HFFc6 (cell line): Measurements from ENCODE around the gene SCLT1. TPM values are rescaled to one million over a fixed set of nuclear protein-coding genes. Genes with fewer than 3 reads are reported as not detected.

Experiments used
- DNase-seq: peaks from one replicate; pipeline ENCODE4 v3.0.0-alpha.2; 2018
- H3K27ac Mint-ChIP-seq: 2 replicates; pipeline ENCODE4 v1.8.0; 2020; ENCODE audit warnings: mild to moderate bottlenecking, mixed read lengths
- H3K27me3 Mint-ChIP-seq: 2 replicates; pipeline ENCODE4 v1.8.0; 2021; ENCODE audit warnings: mild to moderate bottlenecking, moderate library complexity, mixed read lengths; ENCODE audit not compliant: insufficient read depth
- H3K36me3 Mint-ChIP-seq: 2 replicates; pipeline ENCODE4 v1.8.0; 2021; ENCODE audit warnings: low read depth, mixed read lengths
- H3K4me1 Mint-ChIP-seq: 2 replicates; pipeline ENCODE4 v1.8.0; 2020; ENCODE audit warnings: low read depth, mixed read lengths
- H3K4me3 Mint-ChIP-seq: 2 replicates; pipeline ENCODE4 v1.8.0; 2020; ENCODE audit warnings: mild to moderate bottlenecking, moderate library complexity, mixed read lengths
- H3K9me3 Mint-ChIP-seq: 2 replicates; pipeline ENCODE4 v1.8.0; 2020; ENCODE audit warnings: mild to moderate bottlenecking, mixed read lengths
- total RNA-seq, 6 experiments: library from RNA; stranded (reverse); fragmentation: NEBNext Ultra II Directional; extraction: Animal tissue kit (Norgen Biotek cat#: 25700); gene quantifications; 2 replicates in 1 of 6; 3 replicates in 5 of 6; pipeline ENCODE4 v1.2.3, GENCODE V29; 2021
- TF ChIP-seq, protein P1 (sequence below): fragments of 200-600 bp; sonication (generic); IDR thresholded peaks from 2 replicates; pipeline ENCODE4 v1.5.0; 2021; ENCODE audit warnings: antibody characterized with exemption, mild to moderate bottlenecking

Gene SCLT1
- total RNA-seq, 6 experiments from 2014 or later, result 8.3 to 13.5 (median 11.5) TPM

DNA sequence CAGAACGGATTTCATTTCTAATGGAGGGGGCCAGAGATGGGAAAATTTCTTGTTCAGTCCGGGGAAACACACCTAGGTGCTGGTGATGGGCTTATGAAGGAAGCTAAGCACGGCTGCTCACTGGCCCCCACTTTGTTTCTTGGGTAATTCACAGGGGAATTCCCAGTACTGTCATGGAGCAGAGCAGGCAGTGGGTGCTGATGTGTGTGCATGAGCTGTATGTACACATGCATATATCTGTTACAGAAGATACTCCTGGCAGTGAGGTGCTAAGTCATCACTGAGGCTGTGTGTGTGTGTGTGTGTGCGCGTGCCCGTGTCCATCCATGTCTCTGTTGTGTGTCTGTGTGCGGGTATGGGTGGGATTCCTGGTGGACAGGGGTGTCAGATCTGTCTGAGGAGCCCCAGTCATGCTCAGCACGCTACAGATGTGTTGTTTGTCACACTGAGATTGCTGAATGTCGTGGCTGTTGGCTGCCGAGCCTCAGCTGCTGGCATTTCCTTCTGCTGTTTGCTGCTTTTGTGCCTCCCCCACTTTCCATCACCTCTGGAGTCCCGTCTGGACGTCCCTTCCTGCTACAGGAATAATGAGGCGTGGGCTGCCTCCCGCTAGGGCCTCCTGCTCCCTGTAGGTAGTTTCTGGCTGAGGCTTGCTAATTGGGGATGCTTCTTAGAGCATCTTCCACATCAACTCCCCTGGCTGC is 230.6 kb downstream of the SCLT1 start:
- no peaks in the 10 kb centered on the region for H3K9me3 Mint-ChIP-seq
- peak overlapping the region; percentile 32; the same call in 1 of the 2 replicates for H3K27ac Mint-ChIP-seq
- no peak for DNase-seq
- H3K4me1 Mint-ChIP-seq, result peaks cover 57% of the 10 kb centered on the region
- no peaks in the 10 kb centered on the region; the same call in 1 of the 2 replicates for H3K27me3 Mint-ChIP-seq
- TF ChIP-seq, protein P1, sequence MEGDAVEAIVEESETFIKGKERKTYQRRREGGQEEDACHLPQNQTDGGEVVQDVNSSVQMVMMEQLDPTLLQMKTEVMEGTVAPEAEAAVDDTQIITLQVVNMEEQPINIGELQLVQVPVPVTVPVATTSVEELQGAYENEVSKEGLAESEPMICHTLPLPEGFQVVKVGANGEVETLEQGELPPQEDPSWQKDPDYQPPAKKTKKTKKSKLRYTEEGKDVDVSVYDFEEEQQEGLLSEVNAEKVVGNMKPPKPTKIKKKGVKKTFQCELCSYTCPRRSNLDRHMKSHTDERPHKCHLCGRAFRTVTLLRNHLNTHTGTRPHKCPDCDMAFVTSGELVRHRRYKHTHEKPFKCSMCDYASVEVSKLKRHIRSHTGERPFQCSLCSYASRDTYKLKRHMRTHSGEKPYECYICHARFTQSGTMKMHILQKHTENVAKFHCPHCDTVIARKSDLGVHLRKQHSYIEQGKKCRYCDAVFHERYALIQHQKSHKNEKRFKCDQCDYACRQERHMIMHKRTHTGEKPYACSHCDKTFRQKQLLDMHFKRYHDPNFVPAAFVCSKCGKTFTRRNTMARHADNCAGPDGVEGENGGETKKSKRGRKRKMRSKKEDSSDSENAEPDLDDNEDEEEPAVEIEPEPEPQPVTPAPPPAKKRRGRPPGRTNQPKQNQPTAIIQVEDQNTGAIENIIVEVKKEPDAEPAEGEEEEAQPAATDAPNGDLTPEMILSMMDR, result no peak
- H3K4me3 Mint-ChIP-seq, result no peak overlapping the region
- peaks cover 65% of the 10 kb centered on the region for H3K36me3 Mint-ChIP-seq

DNA sequence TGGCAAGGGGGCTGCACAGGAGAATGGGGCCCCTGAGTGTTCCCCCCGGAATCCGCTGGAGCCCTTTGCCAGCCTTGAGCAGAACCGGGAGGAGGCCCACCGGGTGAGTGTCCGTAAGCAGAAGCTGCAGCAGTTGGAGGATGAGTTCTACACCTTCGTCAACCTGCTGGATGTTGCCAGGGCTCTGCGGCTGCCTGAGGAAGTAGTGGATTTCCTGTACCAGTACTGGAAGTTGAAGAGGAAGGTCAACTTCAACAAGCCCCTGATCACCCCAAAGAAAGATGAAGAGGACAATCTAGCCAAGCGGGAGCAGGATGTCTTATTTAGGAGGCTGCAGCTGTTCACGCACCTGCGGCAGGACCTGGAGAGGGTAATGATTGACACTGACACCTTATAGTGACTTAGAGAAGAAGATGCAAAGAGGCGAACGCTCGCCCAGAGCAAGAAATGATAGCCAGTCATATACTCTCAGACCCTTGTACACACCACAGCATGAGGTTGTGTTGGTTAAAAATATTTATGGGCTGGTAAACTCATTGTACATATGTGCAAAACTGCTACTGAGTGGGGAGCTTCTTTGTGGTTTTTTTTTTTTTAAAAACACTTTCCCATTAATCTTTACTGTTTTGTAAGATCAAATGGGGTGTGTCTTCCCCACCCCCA is 231.4 kb downstream of the SCLT1 start:
- no peak overlapping the region for H3K27ac Mint-ChIP-seq
- H3K36me3 Mint-ChIP-seq, result peaks cover 68% of the 10 kb centered on the region
- peaks cover 62% of the 10 kb centered on the region for H3K4me1 Mint-ChIP-seq
- no peak for DNase-seq
- TF ChIP-seq, protein P1, result no peak
- H3K4me3 Mint-ChIP-seq, result no peak overlapping the region
- no peaks in the 10 kb centered on the region; the same call in 1 of the 2 replicates for H3K27me3 Mint-ChIP-seq
- no peaks in the 10 kb centered on the region for H3K9me3 Mint-ChIP-seq

DNA sequence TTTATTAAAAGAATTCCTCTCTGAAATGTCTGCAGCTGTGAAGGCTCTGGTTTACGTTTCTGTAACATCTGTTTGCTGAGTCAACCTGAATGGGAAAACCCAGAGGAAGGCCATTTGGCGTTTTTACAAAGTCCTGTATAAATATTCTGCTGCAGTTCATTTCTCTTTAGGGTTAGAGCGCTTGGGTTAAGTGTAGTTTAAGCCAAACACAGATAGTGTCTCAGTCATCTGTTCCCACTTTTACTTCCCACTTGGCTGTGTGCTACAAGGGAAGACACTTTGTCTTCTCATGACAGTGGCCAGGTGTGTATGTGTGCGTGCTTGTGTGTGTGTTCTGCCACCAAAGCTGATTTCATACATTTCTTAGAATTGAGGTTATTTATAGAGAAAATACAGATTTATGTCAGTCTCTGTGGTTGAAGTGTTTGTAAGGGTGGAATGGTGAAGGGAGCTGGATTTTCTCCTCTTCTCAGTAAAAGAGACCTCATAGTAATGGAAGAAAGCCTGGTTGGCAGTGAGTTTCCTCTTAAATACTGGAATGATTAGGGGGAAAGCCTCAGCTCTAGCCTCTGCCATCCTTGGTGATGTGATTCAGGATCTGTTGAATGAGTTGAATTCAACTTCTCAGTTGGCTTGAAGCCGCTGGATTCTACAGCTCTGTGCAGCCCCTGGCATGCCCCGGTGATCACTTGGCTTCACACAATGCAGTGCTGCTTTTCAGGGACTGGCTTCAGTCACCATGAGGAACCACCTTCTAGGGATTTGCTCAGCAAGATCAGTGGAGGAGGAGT is 233.3 kb downstream of the SCLT1 start:
- DNase-seq, result peak; percentile 33
- Mint-ChIP-seq H3K4me3 (no peak overlapping the region; the same call in 1 of the 2 replicates), H3K4me1 (peaks cover 69% of the 10 kb centered on the region), H3K36me3 (peaks cover 61% of the 10 kb centered on the region), H3K27ac (peak overlapping the region; percentile 79), H3K27me3 (no peaks in the 10 kb centered on the region; the same call in 1 of the 2 replicates), H3K9me3 (no peaks in the 10 kb centered on the region)
- TF ChIP-seq, protein P1, result no peak

DNA sequence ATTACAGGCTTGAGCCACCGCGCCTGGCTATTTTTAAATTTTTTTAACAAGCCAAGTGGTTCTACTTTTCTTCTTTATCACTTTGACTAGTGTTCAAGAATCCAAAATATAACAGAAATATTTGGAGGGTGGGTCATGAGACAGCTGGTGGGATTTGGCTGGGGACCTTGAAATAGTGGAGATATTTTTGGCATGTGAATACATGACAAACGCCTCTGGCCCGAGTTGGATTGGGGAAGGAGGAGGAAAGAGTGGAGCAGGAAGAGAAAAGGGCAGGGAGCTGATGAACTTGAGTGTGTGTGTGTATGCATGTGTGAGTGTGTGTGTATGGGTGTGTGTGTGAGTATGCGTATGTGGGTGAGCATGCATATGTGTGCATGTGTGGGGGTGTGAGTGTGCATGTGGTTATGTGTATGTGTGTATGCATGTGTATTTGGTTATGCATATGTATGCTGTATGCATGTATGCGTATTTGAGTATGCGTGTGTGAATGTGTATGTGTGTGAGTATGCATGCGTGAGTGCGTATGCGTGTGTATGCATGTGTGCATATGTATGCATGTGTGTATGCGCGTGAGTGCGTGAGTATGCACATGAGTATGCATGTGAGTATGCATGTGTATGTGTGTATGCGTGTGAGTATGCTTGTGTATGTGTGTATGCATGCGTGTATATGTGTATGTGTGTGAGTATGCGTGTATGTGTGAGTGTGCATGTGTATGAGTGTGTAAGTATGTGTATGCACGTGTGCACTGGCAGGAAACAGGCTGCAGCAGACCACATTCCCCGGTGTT is 234.3 kb downstream of the SCLT1 start:
- peaks cover 61% of the 10 kb centered on the region for H3K36me3 Mint-ChIP-seq
- peak overlapping the region; percentile 37 for H3K4me3 Mint-ChIP-seq
- no peaks in the 10 kb centered on the region; the same call in 1 of the 2 replicates for H3K27me3 Mint-ChIP-seq

More for the DNA sequence above, 234.3 kb downstream of the SCLT1 start:
- no peaks in the 10 kb centered on the region for H3K9me3 Mint-ChIP-seq
- TF ChIP-seq, protein P1, result no peak
- peak overlapping the region; percentile 4 for H3K27ac Mint-ChIP-seq
- peaks cover 77% of the 10 kb centered on the region for H3K4me1 Mint-ChIP-seq
- DNase-seq, result peak; percentile 66
